DND-41 (cell line): ENCODE measurements around the gene CLK3.
A peak's percentile ranks its signal among the peaks of the same experiment; 100 is the strongest.
"Not testable (repeated sequence)": the region's sequence is repeated elsewhere in the genome, so short reads cannot be mapped to it uniquely, and the experiment has no call there.

ENCODE experiments used
- ATAC-seq: fragments of 200-7000 bp; cut with Tn5 transposase; 3 replicates; pipeline ENCODE4 v1.9.1; 2021; ENCODE audit warnings: low read depth; ENCODE audit not compliant: insufficient read depth
- DNase-seq: peaks from one replicate; pipeline ENCODE4 v3.0.0-alpha.2; 2020
- H2AFZ ChIP-seq: 2 replicates; pipeline ENCODE4 v1.6.0; 2012; ENCODE audit warnings: low read depth, low read length
- H3K27ac ChIP-seq: 2 replicates; pipeline ENCODE4 v1.5.1; 2012; ENCODE audit warnings: low read length, inconsistent platforms
- H3K27me3 ChIP-seq: fragments of 200-600 bp; sonication (generic); 2 replicates; pipeline ENCODE4 v1.6.0; 2012; ENCODE audit warnings: low read length, mild to moderate bottlenecking, inconsistent platforms; ENCODE audit not compliant: insufficient read depth, poor library complexity
- H3K36me3 ChIP-seq: 2 replicates; pipeline ENCODE4 v1.5.1; 2012; ENCODE audit warnings: low read length, inconsistent platforms; ENCODE audit not compliant: insufficient read depth
- H3K4me1 ChIP-seq: 2 replicates; pipeline ENCODE4 v1.5.1; 2012; ENCODE audit warnings: mild to moderate bottlenecking, low read length; ENCODE audit not compliant: insufficient read depth
- H3K4me2 ChIP-seq: 2 replicates; pipeline ENCODE4 v1.6.0; 2012; ENCODE audit warnings: mild to moderate bottlenecking, moderate library complexity, low read length, inconsistent platforms; ENCODE audit not compliant: insufficient read depth
- H3K4me3 ChIP-seq, 2 experiments: fragments of 200-600 bp in 1 of 2; shearing (Covaris generic) in 1 of 2; 2 replicates each; pipeline ENCODE4 v1.5.1; 2012 to 2016; ENCODE audit warnings: inconsistent platforms in 2 of 2, low read length in 2 of 2, mild to moderate bottlenecking in 2 of 2, low read depth in 1 of 2, moderate library complexity in 1 of 2
- H3K79me2 ChIP-seq: 2 replicates; pipeline ENCODE4 v1.6.0; 2012; ENCODE audit warnings: low read length, inconsistent platforms; ENCODE audit not compliant: insufficient read depth
- H3K9ac ChIP-seq: 2 replicates; pipeline ENCODE4 v1.6.0; 2012; ENCODE audit warnings: low read depth, mild to moderate bottlenecking, inconsistent platforms, low read length, moderate library complexity
- H3K9me3 ChIP-seq: 2 replicates; pipeline ENCODE4 v1.5.1; 2012; ENCODE audit warnings: low read length, moderate library complexity, mild to moderate bottlenecking, inconsistent platforms; ENCODE audit not compliant: insufficient read depth, severe bottlenecking
- H4K20me1 ChIP-seq: 2 replicates; pipeline ENCODE4 v1.6.0; 2012; ENCODE audit warnings: low read length; ENCODE audit not compliant: insufficient read depth
- CTCF ChIP-seq: IDR thresholded peaks from 2 replicates; pipeline ENCODE4 v1.5.1; 2012; ENCODE audit warnings: borderline replicate concordance, low read length, moderate library complexity, mild to moderate bottlenecking; ENCODE audit not compliant: poor library complexity, severe bottlenecking; ENCODE audit errors: extremely low read depth
- EZH2 ChIP-seq: IDR thresholded peaks from 3 replicates; pipeline ENCODE4 v1.6.1; 2012; ENCODE audit warnings: borderline replicate concordance, low read depth, mild to moderate bottlenecking, moderate library complexity, low read length, inconsistent platforms; ENCODE audit not compliant: severe bottlenecking

CLK3 gene

GRCh38 chr15:74597146-74597705, 18.4 kb upstream of the CLK3 start:
- Histone ChIP-seq H3K4me1 (peaks cover 18% of the 10 kb centered on the region), H3K36me3 (peaks cover 12% of the 10 kb centered on the region; the same call in 1 of the 2 replicates)
- H2AFZ ChIP-seq, H3K79me2 ChIP-seq, H3K4me2 ChIP-seq, H3K27me3 ChIP-seq, H3K27ac ChIP-seq, DNase-seq, H4K20me1 ChIP-seq, H3K4me3 ChIP-seq, H3K9me3 ChIP-seq, ATAC-seq, H3K9ac ChIP-seq: not testable (repeated sequence)

- peak overlapping the region; percentile 80 for H3K4me2 ChIP-seq
- no peaks in the 10 kb centered on the region for H3K27me3 ChIP-seq
- peak overlapping the region; percentile 26 to 82; a peak in 3 of 4 replicates for H3K4me3 ChIP-seq
- peak overlapping the region; percentile 74 for H3K9ac ChIP-seq
- peak; percentile 97 for ATAC-seq
- peak; percentile 86 for DNase-seq
- H3K27ac ChIP-seq = peak overlapping the region; percentile 88
- no peaks in the 10 kb centered on the region for H3K9me3 ChIP-seq
- H3K4me1 ChIP-seq = peaks cover 18% of the 10 kb centered on the region
- peaks cover 2% of the 10 kb centered on the region; the same call in 1 of the 2 replicates for H3K36me3 ChIP-seq
- H2AFZ ChIP-seq = peak overlapping the region; percentile 95
- TF ChIP-seq CTCF = no peak
- TF ChIP-seq EZH2 = no peak
- no peaks in the 10 kb centered on the region for H4K20me1 ChIP-seq
- H3K79me2 ChIP-seq = 0 out of 2 replicates have a peak, but pooled peaks cover 4% of the 10 kb centered on the region
Measured at GRCh38 chr15:74598126-74598842, 17.4 kb upstream of the CLK3 start.

- Histone ChIP-seq H3K36me3 (no peaks in the 10 kb centered on the region), H2AFZ (no peak overlapping the region), H3K27me3 (no peaks in the 10 kb centered on the region), H3K27ac (no peak overlapping the region), H3K79me2 (0 out of 2 replicates have a peak, but pooled peaks cover 4% of the 10 kb centered on the region), H3K4me1 (peaks cover 18% of the 10 kb centered on the region), H3K9ac (peak overlapping the region; percentile 74), H3K4me3 (peak overlapping the region; percentile 26 to 82; a peak in 3 of 4 replicates), H4K20me1 (no peaks in the 10 kb centered on the region), H3K4me2 (peak overlapping the region; percentile 80), H3K9me3 (no peaks in the 10 kb centered on the region)
- ATAC-seq (no peak), DNase-seq (no peak)
- no peak for TF ChIP-seq EZH2
- no peak for TF ChIP-seq CTCF
Measured at GRCh38 chr15:74599156-74599555, 16.5 kb upstream of the CLK3 start.
